TTC549 (cell line): ENCODE measurements around the gene ZKSCAN2.

Experiments
- FAIRE-seq: peaks from 2 replicates; lab custom pipeline; 2012; peaks lifted over from hg19 to GRCh38; lab: Jason Lieb, UNC

The ZKSCAN2 gene

DNA sequence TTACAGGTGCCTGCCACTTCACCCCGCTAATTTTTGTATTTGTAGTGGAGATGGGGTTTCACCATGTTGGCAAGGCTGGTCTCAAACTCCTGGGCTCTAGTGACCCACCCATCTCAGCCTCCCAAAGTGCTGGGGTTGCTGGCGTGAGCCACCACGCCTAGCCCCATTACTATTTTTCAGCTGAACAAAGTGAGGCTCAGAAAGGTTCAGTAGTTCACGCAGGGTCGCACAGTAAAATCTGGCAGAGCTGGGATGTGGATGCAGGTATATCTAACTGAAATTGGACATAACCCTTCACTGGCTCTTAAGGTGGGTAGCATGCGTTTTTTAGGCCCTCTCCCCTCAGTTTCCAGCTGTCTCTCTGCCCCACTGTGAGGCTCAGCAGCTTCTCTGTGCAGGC lies 33.7 kb downstream of the ZKSCAN2 start:
- no peak for FAIRE-seq

DNA sequence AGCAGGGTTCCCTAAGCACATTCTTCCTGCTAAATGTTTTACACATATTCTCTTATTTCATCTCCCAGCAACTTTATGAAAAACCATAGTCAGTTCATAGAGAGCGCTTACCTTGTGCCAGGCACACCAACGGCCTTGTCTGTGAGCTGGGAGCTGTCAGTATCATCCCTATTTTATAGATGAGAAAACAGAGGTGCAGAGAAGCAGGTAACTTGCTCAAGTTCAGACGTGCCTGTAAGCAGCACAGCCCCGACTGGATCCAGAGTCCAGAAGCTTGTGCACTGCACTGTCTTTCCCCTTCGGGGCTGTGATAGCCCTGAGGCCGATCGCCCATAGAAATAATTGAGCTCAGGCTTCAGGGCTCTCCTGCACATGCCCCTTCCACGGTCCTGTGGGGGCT lies 34.7 kb downstream of the ZKSCAN2 start:
- no peak for FAIRE-seq

DNA sequence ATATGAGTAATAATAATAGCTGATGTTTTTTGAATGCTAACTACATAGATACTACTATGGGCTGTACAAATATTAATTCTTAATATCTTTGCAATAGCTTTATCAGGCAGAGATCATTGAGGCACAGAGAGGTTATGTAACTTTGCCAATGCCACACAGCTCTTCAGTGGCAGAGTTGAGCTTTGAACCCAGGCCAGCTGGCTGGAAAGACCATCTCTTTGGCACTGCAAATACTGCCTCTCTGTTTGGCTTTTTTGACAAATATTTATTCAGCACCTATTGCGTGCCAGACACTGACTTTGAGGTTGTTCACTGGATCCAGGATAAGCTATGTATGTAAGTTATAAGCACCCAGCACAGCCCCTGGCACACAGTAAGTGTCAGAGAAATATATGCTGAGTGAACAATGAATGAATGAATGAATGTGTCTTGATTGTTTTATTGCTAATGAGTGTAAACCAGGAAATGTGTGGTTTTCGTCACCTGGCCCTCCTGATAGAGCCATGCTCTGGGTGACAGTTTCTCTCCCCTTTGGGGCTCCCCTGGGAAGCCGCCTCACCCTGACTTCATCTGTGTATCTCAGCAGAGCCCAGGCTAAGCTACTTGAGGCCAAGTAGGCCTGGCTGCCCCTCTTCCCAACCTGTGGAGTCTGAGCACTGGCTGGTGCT lies 38.4 kb downstream of the ZKSCAN2 start:
- no peak for FAIRE-seq

DNA sequence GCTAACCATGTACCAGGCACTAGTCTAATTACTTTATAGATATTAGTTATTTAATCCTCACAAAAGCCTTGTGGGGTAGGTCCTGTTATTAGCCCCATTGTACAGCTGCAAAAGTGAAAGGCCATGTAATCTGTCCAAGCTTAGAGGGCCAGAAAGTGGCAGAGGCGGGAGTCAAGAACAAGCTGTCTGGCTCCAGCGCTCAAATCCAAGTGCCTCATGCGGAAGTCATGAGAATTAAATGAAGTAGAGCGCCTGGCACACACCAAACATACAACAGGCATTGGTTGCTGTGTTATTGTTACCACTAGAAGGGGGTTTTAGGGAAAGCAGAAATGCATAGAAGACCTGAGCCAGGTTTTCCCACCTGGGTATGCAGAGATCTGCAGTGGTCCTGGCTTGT lies 39.7 kb downstream of the ZKSCAN2 start:
- FAIRE-seq, result no peak

DNA sequence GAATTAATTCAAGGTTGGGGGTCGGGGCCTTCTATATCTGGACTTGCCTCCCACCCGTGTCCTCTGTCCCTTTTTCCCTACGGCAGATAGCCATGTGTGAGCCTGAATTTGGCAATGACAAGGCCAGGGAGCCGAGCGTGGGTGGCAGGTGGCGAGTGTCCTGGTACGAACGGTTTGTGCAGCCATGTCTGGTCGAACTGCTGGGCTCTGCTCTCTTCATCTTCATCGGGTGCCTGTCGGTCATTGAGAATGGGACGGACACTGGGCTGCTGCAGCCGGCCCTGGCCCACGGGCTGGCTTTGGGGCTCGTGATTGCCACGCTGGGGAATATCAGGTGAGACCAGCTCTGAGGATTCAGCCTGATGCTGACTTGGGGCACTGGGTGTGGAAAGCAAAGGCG lies 40.5 kb downstream of the ZKSCAN2 start:
- FAIRE-seq, result no peak

DNA sequence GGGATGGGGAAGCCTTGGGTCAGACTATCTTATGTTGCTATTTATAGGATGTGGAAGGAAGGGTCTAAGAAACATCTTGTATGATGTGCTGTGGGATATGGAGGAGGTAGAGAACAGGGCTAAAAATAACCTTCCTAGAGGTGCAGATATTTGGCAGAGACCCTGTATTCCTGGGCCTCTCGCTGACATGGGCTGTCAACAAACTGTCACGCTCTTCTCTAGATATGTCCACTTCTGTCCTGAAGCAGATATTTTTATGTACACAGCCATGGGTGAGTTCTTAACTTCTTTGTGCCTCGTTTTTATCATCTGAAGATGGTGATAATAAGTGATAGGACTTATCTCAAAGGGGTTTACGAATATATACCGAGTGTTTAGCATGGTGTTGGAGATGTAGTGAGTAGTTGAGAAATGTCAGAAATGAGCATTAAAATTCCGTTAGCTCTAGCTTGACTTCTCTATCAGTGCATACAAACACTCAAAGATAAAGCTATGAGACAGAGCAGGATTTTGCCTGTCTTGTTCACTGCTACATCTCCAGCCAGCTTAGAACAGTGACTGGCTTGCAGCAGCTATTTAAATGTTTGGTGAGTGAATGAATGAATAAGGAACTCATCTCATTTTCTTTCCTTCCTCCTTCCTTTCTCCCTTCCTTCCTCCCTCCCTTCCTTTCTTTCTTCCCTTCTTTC lies 43.8 kb downstream of the ZKSCAN2 start:
- FAIRE-seq, result no peak

DNA sequence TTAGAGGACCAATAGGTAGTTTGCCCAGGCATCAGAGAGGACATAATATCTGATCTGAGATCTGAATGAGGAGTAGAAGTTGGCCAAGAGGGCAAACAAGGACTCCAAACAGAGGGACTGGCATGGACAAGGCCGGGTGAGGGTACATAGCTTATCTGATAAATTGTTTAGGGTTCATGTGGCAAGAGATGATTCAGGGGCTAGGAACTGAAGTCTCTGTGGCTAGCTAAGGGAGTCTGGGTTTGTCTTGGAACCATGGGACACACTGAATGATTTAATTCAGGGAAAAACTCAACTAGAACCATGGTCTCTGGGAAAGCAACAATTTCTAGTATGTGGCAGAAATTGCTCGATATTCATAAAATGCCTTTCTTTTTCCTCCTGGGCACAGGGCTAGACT lies 45.0 kb downstream of the ZKSCAN2 start:
- FAIRE-seq, result no peak

DNA sequence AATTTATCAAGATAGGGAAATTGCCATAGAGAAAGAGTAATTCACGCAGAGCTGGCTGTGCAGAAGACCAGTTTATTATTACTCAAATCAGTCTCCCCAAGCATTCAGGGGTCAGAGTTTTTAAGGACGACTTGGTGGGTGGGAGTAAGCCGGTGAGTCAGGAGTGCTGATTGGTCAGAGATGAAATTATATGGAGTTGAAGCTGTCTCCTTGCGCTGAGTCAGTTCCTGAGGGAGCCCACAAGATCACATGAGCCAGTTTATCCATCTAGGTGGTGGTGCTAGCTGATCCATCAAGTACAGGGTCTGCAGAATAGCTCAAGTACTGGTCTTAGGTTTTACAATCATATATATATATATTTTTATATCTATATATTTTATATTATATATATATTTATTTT lies 46.9 kb downstream of the ZKSCAN2 start:
- FAIRE-seq, result no peak

DNA sequence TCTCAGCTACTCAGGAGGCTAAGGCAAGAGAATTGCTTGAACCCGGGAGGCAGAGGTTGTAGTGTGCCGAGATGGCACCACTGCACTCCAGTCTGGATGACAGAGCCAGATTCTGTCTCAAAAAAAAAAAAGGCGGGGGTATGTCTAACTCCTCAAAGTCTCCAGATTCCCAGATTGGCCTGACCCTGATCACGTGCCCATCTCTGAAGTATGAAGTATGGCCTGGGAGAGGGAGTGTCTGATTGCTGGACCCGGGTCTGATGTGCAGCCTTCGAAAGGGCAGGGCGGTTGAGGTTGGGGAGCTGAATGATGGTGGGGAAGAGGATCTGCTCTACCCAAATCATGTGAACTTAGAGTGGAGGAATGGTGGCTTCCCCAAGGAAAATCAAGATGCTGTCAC lies 58.2 kb downstream of the ZKSCAN2 start:
- no peak for FAIRE-seq

DNA sequence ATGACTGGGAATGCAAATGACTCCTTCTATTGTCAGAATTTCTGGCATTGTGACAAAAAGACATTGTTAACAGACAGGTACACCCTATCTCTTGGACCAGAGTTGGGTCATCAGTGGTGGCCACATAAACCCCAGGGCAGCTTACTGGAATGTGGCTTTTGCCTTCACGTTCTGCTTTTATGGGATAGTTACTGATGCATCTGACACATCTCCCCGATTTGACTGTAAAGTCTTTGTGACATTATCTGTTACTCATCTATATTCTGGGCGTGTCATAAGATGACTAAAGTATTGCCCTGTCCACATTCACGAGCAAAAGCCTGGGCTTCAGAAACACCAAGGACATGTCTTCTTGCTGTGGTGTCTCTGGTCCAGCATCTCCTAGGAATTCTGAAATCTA lies 59.6 kb downstream of the ZKSCAN2 start:
- no peak for FAIRE-seq

DNA sequence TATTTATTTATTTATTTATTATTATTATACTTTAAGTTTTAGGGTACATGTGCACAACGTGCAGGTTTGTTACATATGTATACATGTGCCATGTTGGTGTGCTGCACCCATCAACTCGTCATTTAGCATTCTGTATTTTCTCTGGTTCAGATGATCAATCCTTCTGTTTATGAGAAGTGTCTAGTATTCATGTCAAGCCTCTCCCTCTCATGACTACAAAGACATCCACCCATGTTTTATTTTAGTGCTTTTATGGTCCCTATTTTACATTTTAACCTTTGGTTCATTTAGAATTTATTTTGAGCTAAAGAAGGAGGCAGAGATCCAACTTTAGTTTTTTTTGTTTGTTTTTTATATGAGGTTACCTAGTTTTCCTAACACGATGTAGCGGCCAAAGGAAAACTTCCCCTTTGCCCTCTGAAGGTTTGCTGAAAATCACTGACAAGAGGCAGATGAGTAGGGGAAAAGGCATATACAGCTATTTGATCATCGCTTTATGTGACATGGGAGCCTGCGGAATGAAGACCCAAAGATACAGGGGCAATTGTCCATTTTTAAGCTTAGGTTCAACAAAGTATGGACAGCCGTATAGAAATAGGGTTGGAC lies 63.3 kb downstream of the ZKSCAN2 start:
- no peak for FAIRE-seq

DNA sequence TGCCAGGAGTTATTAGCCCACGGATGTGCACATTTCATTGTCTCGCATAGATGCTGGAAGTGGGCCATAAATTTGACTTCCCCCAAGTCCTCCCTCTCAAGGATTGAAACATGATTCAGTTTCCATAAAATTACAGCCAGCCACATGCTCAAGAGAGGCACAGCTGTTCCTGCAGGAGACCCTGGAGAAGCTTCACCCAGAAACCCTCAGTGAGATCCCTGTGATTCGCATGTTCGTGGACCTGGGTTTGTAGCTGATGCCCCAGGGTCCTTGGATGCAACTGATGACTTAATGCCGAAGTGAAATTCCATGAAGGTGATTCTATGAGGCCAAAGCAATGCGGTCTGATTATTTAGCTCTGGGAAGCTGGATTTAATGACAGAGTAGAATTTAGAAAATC lies 65.5 kb downstream of the ZKSCAN2 start:
- FAIRE-seq, result no peak

DNA sequence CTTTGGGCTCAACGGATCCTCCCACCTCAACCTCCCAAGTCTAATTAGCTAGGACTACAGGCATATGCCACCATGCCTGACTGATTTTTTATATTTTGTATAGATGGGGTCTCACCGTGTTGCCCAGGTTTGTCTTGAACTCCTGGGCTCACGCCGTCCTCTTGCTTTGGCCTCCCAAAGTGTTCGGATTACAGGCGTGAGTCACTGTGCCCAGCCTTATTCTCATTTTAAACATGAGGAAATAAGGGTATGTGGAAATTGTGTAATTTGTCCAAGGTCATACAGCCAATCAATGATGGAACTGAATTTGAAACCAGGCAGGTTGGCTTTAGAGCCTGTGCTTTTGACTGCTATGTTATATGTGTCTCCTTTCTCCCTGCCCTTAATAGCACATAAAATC lies 68.3 kb downstream of the ZKSCAN2 start:
- FAIRE-seq, result no peak

DNA sequence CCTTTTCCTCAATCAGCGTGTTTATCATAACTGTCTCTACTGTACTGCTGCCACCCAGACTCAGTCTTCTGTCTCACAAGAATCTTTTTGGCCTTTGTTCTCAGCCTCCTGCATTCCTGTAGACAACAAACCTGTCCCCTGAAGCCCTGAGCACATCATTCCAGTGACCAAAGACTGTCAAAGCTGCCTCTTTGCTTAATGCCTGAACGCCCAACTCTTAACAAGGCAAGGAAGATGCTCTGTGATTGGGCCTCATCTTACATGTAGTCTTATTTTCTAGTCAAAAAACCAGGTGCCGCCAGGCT lies 70.2 kb downstream of the ZKSCAN2 start:
- FAIRE-seq, result no peak
